Stimulated activated CD8-positive, alpha-beta memory T cell treated with anti-CD3 and anti-CD28 coated beads, Interleukin-2, amount 100 ng/mL, for 1 hour (primary cell): ENCODE results near the gene FXYD6.

ENCODE experiments used
- DNase-seq, 2 donors: peaks; one replicate each; pipeline ENCODE4 v3.0.0-alpha.2; 2020; ENCODE audit warnings: low read depth in 2 of 2

The FXYD6 gene

GRCh38 chr11:117887431-117888138 lies 11.1 kb upstream of the FXYD6 start:
- DNase-seq: no peak

GRCh38 chr11:117885777-117886176 lies 9.3 kb upstream of the FXYD6 start:
- DNase-seq: no peak

- no peak for DNase-seq
These were observed 8.5 kb upstream of the FXYD6 start for GRCh38 chr11:117884994-117885393.

- no peak for DNase-seq
These were observed 6.6 kb upstream of the FXYD6 start for GRCh38 chr11:117883063-117883462.

- no peak for DNase-seq
These were observed 6.0 kb upstream of the FXYD6 start for GRCh38 chr11:117882311-117882905.

GRCh38 chr11:117881217-117881616 lies 4.8 kb upstream of the FXYD6 start:
- DNase-seq: no peak

GRCh38 chr11:117879516-117880480 lies 3.3 kb upstream of the FXYD6 start:
- no peak for DNase-seq

- DNase-seq: no peak
These were observed 2.5 kb upstream of the FXYD6 start for GRCh38 chr11:117878939-117879475.

GRCh38 chr11:117878314-117878938 lies 2.0 kb upstream of the FXYD6 start:
- no peak for DNase-seq

- DNase-seq: no peak
These were observed 794 bp upstream of the FXYD6 start for GRCh38 chr11:117877120-117877784.

GRCh38 chr11:117876059-117876340 lies 458 bp downstream of the FXYD6 start:
- no peak for DNase-seq

GRCh38 chr11:117875382-117876058 lies 938 bp downstream of the FXYD6 start:
- no peak for DNase-seq

GRCh38 chr11:117874910-117875381 lies 1.5 kb downstream of the FXYD6 start:
- no peak for DNase-seq

- no peak for DNase-seq
These were observed 2.1 kb downstream of the FXYD6 start for GRCh38 chr11:117874253-117874909.

- DNase-seq: no peak
These were observed 2.7 kb downstream of the FXYD6 start for GRCh38 chr11:117873828-117874125.

GRCh38 chr11:117872975-117873827 lies 3.3 kb downstream of the FXYD6 start:
- DNase-seq: no peak

- DNase-seq: no peak
These were observed 4.0 kb downstream of the FXYD6 start for GRCh38 chr11:117872420-117872961.

- DNase-seq: no peak
These were observed 4.7 kb downstream of the FXYD6 start for GRCh38 chr11:117871784-117872183.

GRCh38 chr11:117871160-117871559 lies 5.3 kb downstream of the FXYD6 start:
- no peak for DNase-seq
